SK-N-SH treated with all-trans-retinoic acid at 6 μM for 48 hours (cell line): ENCODE results near the gene AKT3.

ENCODE experiments used
- ATAC-seq: fragments of 200-7000 bp; cut with Tn5 transposase; 3 replicates; pipeline ENCODE4 v1.9.1; 2020; ENCODE audit warnings: mild to moderate bottlenecking, moderate library complexity
- BACH2 ChIP-seq: fragments of 250-450 bp; sonication (Bioruptor Pico); IDR thresholded peaks from 2 replicates; pipeline ENCODE4 v1.9.0; 2021; ENCODE audit warnings: mild to moderate bottlenecking, borderline replicate concordance
- ESRRG ChIP-seq: fragments of 250-450 bp; sonication (Bioruptor Pico); IDR thresholded peaks from 2 replicates; pipeline ENCODE4 v1.6.1; 2021; ENCODE audit warnings: mild to moderate bottlenecking
- GLIS3 ChIP-seq: fragments of 250-450 bp; sonication (Bioruptor Pico); IDR thresholded peaks from 2 replicates; pipeline ENCODE4 v1.5.0; 2020; ENCODE audit warnings: mild to moderate bottlenecking, moderate library complexity
- ISL1 ChIP-seq: fragments of 250-450 bp; sonication (Bioruptor Pico); IDR thresholded peaks from 2 replicates; pipeline ENCODE4 v2.1.2; 2022; ENCODE audit warnings: mild to moderate bottlenecking, moderate library complexity
- PPARA ChIP-seq: fragments of 250-450 bp; sonication (Bioruptor Pico); IDR thresholded peaks from 2 replicates; pipeline ENCODE4 v1.5.0; 2020; ENCODE audit warnings: mild to moderate bottlenecking, borderline replicate concordance
- RARB ChIP-seq: fragments of 250-450 bp; sonication (Bioruptor Pico); IDR thresholded peaks from 2 replicates; pipeline ENCODE4 v1.8.0; 2021; ENCODE audit warnings: mild to moderate bottlenecking, moderate library complexity
- SNAI2 ChIP-seq: fragments of 250-450 bp; sonication (Bioruptor Pico); IDR thresholded peaks from 2 replicates; pipeline ENCODE4 v1.5.0; 2020; ENCODE audit warnings: mild to moderate bottlenecking, moderate library complexity
- TCF4 ChIP-seq: fragments of 250-450 bp; sonication (Bioruptor Pico); IDR thresholded peaks from 2 replicates; pipeline ENCODE4 v1.8.0; 2021; ENCODE audit warnings: mild to moderate bottlenecking, moderate library complexity, borderline replicate concordance
- TOX ChIP-seq: fragments of 250-450 bp; sonication (Bioruptor Pico); IDR thresholded peaks from 2 replicates; pipeline ENCODE4 v1.8.0; 2021; ENCODE audit warnings: mild to moderate bottlenecking, moderate library complexity, borderline replicate concordance
- ZC3H10 ChIP-seq: fragments of 250-450 bp; sonication (Bioruptor Pico); IDR thresholded peaks from 2 replicates; pipeline ENCODE4 v1.5.1; 2021; ENCODE audit warnings: mild to moderate bottlenecking, moderate library complexity
- ZFP3 ChIP-seq: fragments of 250-450 bp; sonication (Bioruptor Pico); IDR thresholded peaks from 2 replicates; pipeline ENCODE4 v1.5.0; 2020; ENCODE audit warnings: mild to moderate bottlenecking, moderate library complexity
- ZNF565 ChIP-seq: fragments of 450-650 bp; formaldehyde crosslinking; conservative IDR thresholded peaks from 2 replicates; pipeline ENCODE4 v1.5.0; 2020; ENCODE audit warnings: low read depth, mild to moderate bottlenecking, moderate library complexity
- ZNF70 ChIP-seq: fragments of 450-650 bp; formaldehyde crosslinking; IDR thresholded peaks from 2 replicates; pipeline ENCODE4 v1.5.0; 2020; ENCODE audit warnings: mild to moderate bottlenecking, moderate library complexity
- ZNF8 ChIP-seq: fragments of 450-650 bp; formaldehyde crosslinking; IDR thresholded peaks from 2 replicates; pipeline ENCODE4 v1.5.0; 2020; ENCODE audit warnings: mild to moderate bottlenecking, moderate library complexity
- TF ChIP-seq, protein P1 (sequence below): fragments of 250-450 bp; sonication (Bioruptor Pico); IDR thresholded peaks from 2 replicates; pipeline ENCODE4 v1.8.0; 2020; ENCODE audit warnings: mild to moderate bottlenecking, moderate library complexity, borderline replicate concordance
- TF ChIP-seq, protein P2 (sequence below): fragments of 250-450 bp; sonication (Bioruptor Pico); IDR thresholded peaks from 2 replicates; pipeline ENCODE4 v1.5.0; 2020; ENCODE audit warnings: mild to moderate bottlenecking, moderate library complexity
- TF ChIP-seq, protein P3 (sequence below): fragments of 250-450 bp; sonication (Bioruptor Pico); IDR thresholded peaks from 2 replicates; pipeline ENCODE4 v1.5.1; 2021; ENCODE audit warnings: mild to moderate bottlenecking, moderate library complexity
- TF ChIP-seq, protein P4 (sequence below): fragments of 250-450 bp; sonication (Bioruptor Pico); IDR thresholded peaks from 2 replicates; pipeline ENCODE4 v1.8.0; 2021; ENCODE audit warnings: low read depth, mild to moderate bottlenecking, moderate library complexity, borderline replicate concordance
- TF ChIP-seq, protein P5 (sequence below): fragments of 250-450 bp; sonication (Bioruptor Pico); IDR thresholded peaks from 2 replicates; pipeline ENCODE4 v1.5.1; 2020; ENCODE audit warnings: low read depth, mild to moderate bottlenecking, moderate library complexity

Gene AKT3

DNA sequence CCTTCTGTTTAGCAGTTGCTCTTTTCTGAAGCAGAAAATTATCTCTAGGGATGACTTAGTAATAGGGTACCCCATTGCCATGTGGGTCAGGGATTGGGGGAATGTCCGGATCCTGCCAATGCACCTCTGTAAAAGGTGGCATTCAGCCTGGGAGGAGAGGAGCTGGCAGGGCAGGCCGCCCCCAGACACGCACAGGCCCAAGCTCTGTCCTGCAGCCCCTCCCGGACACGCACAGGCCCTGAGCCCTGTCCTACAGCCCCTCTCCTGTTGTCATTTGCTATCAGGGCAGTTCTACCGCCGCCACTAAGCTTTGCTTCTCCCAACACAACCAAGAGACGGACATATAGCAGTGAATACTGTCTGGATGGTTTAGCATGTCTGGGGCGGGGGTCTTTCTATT, 375.1 kb downstream of the AKT3 start (continued):
- TF ChIP-seq, protein P1, sequence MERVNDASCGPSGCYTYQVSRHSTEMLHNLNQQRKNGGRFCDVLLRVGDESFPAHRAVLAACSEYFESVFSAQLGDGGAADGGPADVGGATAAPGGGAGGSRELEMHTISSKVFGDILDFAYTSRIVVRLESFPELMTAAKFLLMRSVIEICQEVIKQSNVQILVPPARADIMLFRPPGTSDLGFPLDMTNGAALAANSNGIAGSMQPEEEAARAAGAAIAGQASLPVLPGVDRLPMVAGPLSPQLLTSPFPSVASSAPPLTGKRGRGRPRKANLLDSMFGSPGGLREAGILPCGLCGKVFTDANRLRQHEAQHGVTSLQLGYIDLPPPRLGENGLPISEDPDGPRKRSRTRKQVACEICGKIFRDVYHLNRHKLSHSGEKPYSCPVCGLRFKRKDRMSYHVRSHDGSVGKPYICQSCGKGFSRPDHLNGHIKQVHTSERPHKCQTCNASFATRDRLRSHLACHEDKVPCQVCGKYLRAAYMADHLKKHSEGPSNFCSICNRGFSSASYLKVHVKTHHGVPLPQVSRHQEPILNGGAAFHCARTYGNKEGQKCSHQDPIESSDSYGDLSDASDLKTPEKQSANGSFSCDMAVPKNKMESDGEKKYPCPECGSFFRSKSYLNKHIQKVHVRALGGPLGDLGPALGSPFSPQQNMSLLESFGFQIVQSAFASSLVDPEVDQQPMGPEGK = no peak

DNA sequence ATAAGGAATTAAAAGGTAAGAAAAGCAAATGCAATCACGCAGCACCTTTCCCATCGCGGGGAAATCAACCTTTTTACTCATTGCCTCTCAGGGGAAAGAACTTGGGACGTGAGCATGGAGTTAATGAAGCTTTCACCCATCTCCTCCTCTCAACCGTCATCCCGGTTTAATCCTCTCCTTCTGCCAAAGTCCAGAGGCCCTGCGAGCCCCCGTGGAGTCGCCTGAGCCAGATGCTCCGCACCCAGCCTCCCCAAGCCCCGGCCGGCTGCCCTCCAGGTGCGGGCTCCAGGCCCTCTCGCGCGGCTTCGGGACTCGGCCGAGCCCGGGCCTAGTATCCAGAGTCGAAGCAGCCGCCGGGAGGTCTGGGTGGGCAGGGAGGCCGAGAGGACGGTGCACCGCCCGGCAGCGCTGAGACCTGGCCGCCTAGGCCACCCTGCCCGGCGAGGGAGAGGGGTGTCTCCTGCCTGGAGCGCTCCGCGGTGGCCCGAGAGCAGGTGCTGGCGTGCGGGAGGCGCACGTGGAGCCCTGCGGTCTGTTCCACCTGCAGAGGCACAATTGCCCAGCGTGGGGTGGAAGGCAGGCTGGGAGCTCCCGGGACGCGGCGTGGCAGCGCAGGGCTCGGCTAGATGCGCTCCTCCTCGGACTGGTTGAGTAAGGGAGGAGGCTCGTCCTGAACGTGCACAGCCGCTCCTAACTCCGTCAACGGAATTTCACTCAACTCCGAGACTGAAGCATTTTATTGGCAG, 375.7 kb downstream of the AKT3 start:
- ATAC-seq = no peak
- TF ChIP-seq ZNF70 (CRISPR knock-in tag) (no peak), TCF4 (CRISPR knock-in tag) (no peak), GLIS3 (CRISPR knock-in tag) (no peak), TOX (CRISPR knock-in tag) (no peak), ZC3H10 (CRISPR knock-in tag) (no peak), ISL1 (no peak), ZNF8 (CRISPR knock-in tag) (no peak), SNAI2 (CRISPR knock-in tag) (no peak), ZNF565 (no peak), PPARA (no peak), ESRRG (CRISPR knock-in tag) (no peak), ZFP3 (CRISPR knock-in tag) (no peak), RARB (CRISPR knock-in tag) (no peak)
- TF ChIP-seq, protein P2, sequence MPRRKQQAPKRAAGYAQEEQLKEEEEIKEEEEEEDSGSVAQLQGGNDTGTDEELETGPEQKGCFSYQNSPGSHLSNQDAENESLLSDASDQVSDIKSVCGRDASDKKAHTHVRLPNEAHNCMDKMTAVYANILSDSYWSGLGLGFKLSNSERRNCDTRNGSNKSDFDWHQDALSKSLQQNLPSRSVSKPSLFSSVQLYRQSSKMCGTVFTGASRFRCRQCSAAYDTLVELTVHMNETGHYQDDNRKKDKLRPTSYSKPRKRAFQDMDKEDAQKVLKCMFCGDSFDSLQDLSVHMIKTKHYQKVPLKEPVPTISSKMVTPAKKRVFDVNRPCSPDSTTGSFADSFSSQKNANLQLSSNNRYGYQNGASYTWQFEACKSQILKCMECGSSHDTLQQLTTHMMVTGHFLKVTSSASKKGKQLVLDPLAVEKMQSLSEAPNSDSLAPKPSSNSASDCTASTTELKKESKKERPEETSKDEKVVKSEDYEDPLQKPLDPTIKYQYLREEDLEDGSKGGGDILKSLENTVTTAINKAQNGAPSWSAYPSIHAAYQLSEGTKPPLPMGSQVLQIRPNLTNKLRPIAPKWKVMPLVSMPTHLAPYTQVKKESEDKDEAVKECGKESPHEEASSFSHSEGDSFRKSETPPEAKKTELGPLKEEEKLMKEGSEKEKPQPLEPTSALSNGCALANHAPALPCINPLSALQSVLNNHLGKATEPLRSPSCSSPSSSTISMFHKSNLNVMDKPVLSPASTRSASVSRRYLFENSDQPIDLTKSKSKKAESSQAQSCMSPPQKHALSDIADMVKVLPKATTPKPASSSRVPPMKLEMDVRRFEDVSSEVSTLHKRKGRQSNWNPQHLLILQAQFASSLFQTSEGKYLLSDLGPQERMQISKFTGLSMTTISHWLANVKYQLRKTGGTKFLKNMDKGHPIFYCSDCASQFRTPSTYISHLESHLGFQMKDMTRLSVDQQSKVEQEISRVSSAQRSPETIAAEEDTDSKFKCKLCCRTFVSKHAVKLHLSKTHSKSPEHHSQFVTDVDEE = no peak
- TF ChIP-seq, protein P3, sequence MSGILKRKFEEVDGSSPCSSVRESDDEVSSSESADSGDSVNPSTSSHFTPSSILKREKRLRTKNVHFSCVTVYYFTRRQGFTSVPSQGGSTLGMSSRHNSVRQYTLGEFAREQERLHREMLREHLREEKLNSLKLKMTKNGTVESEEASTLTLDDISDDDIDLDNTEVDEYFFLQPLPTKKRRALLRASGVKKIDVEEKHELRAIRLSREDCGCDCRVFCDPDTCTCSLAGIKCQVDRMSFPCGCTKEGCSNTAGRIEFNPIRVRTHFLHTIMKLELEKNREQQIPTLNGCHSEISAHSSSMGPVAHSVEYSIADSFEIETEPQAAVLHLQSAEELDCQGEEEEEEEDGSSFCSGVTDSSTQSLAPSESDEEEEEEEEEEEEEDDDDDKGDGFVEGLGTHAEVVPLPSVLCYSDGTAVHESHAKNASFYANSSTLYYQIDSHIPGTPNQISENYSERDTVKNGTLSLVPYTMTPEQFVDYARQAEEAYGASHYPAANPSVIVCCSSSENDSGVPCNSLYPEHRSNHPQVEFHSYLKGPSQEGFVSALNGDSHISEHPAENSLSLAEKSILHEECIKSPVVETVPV (CRISPR knock-in tag) = no peak
- TF ChIP-seq, protein P4, sequence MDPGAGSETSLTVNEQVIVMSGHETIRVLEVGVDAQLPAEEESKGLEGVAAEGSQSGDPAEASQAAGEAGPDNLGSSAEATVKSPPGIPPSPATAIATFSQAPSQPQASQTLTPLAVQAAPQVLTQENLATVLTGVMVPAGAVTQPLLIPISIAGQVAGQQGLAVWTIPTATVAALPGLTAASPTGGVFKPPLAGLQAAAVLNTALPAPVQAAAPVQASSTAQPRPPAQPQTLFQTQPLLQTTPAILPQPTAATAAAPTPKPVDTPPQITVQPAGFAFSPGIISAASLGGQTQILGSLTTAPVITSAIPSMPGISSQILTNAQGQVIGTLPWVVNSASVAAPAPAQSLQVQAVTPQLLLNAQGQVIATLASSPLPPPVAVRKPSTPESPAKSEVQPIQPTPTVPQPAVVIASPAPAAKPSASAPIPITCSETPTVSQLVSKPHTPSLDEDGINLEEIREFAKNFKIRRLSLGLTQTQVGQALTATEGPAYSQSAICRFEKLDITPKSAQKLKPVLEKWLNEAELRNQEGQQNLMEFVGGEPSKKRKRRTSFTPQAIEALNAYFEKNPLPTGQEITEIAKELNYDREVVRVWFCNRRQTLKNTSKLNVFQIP = no peak

DNA sequence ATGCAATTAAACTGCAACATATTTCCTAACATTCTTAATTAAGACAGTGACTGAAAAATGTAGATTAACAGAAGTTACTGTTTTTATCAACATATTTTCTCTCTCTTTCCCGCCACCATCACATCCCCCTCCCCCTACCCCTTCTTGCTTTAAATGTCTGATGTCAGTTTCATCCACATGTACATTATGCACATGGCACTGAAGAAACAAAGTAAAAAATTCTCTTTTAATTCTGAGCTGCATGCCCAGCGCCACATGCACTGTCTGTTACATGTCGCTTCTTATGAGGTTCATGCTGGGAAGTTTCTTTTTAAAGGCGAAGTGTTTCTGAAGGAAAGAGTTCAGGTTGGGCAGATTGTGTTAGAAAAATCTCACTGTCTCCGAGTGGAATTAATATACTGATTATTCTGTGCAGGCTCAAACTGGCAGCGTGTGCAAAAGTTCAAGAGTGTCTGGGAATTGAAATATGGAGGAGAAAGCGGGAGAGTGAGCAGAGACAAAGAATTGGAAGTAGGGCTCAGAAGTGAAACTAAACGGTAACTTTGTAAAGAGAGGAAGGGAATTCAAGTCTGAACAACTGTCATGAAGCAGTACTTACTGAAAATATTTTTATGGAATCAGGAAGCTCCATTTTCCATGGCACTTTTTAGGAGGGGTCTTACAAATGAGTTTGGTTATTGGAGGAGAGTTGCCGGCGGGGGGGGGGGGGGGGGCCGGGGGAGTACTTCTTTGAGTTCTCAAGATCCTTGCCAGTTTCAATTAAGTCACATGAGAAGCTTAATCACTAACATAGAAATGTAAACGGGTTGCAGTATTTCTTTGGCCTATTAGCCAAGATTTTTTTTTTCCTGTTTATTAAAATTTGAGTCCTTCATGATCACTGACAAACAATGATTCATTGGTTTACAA, 376.6 kb downstream of the AKT3 start:
- peak; percentile 63 for ATAC-seq
- TF ChIP-seq, protein P1 = no peak
- TF ChIP-seq ZNF8 (CRISPR knock-in tag) = no peak
- TF ChIP-seq ZNF70 (CRISPR knock-in tag) = no peak
- TF ChIP-seq, protein P3 (CRISPR knock-in tag) = no peak
- no peak for TF ChIP-seq ZFP3 (CRISPR knock-in tag)
- TF ChIP-seq RARB (CRISPR knock-in tag) = no peak
- TF ChIP-seq, protein P2 = no peak
- no peak for TF ChIP-seq BACH2 (CRISPR knock-in tag)
- TF ChIP-seq, protein P5, sequence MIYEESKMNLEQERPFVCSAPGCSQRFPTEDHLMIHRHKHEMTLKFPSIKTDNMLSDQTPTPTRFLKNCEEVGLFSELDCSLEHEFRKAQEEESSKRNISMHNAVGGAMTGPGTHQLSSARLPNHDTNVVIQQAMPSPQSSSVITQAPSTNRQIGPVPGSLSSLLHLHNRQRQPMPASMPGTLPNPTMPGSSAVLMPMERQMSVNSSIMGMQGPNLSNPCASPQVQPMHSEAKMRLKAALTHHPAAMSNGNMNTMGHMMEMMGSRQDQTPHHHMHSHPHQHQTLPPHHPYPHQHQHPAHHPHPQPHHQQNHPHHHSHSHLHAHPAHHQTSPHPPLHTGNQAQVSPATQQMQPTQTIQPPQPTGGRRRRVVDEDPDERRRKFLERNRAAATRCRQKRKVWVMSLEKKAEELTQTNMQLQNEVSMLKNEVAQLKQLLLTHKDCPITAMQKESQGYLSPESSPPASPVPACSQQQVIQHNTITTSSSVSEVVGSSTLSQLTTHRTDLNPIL = no peak
- no peak for TF ChIP-seq TCF4 (CRISPR knock-in tag)
- TF ChIP-seq TOX (CRISPR knock-in tag) = no peak
- no peak for TF ChIP-seq ISL1
- no peak for TF ChIP-seq ZNF565
- TF ChIP-seq ZC3H10 (CRISPR knock-in tag) = no peak
